H54 (cell line): Measurements from ENCODE around the gene MAP3K1.

Experiments used
- DNase-seq: peaks from one replicate; pipeline ENCODE4 v3.0.0; 2011; ENCODE audit warnings: low spot score, mixed read lengths; ENCODE audit not compliant: insufficient read length
- FAIRE-seq: peaks from 3 replicates; lab custom pipeline; 2011; peaks lifted over from hg19 to GRCh38; lab: Jason Lieb, UNC
- POLR2A ChIP-seq: IDR thresholded peaks from 2 replicates; pipeline ENCODE4 v1.6.1; 2011; ENCODE audit warnings: low read depth, mild to moderate bottlenecking, low read length

The MAP3K1 gene

GRCh38 chr5:56918054-56918453 lies 102.7 kb downstream of the MAP3K1 start:
- DNase-seq: no peak
- no peak for FAIRE-seq
- no peak for TF ChIP-seq POLR2A

GRCh38 chr5:56919942-56920662 lies 104.8 kb downstream of the MAP3K1 start:
- no peak for TF ChIP-seq POLR2A
- FAIRE-seq (no peak), DNase-seq (no peak)

DNA sequence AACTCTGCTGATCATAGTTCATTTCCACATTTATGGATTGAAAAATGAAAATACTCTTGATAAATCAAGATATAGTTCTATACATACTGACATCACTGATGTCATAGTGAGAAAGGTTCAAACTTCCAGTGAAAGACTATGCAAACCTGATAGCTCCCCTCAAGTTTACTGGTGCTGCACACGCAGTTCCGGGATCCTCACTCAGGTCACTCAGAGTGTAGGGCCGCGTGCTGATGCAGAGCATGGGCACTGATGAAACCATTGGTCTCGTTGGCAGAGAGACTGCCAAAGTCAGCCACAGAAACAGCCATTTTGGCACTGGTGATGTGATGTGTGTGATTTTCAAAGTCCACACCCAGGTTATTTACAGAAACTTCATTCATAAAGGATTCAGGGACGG lies 107.6 kb downstream of the MAP3K1 start:
- no peak for FAIRE-seq
- TF ChIP-seq POLR2A: no peak
- DNase-seq: no peak

DNA sequence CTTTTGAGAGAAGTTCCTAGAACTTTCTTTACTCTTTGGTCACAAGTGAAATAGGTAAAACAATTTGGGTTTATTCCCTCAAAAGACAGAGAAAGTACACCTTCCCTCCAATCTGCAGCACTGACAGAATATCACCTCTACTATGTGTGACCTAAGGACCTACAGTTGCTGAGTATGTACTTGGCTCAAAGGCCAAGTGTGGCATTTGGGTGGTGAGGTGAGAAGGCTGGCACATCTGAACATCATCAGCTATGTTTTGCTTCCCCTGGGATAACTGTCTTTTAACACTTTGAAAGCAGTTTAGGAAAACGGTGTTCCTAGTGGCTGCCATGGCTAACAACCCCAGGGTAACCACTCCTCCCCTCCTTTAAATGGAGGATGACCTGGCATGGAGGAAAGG lies 119.0 kb downstream of the MAP3K1 start:
- DNase-seq (no peak), FAIRE-seq (no peak)
- TF ChIP-seq POLR2A: no peak

- TF ChIP-seq POLR2A: no peak
- no peak for FAIRE-seq
- DNase-seq: no peak
Observed at GRCh38 chr5:56938858-56939257, 123.5 kb downstream of the MAP3K1 start.

DNA sequence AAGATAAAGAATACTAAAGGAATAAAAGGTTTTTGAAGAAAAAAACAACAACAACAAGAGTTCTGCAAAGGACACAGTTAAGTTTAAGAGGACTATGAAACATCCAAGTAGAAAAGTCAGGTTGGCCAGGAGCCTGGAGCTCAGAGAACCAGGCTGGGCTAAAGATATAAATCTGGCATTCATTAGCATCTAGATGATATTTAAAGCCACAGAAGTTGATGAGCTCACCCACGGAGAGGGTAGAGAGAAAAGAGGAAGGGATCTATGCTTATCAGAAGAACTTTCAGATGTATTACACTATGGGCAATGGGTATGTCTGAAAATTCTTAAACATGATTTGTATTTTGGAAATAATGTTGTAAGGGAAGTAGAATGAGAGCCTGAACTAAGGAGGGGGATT lies 126.6 kb downstream of the MAP3K1 start:
- no peak for TF ChIP-seq POLR2A
- no peak for FAIRE-seq
- no peak for DNase-seq
